Stomach (tissue), 4 donors: ENCODE measurements around the gene TMEM169.

ENCODE experiments used
- CTCF ChIP-seq, 7 experiments: fragments of 450-650 bp in 4 of 7; fragments of 200-600 bp in 3 of 7; sonication (generic) in 3 of 7; IDR thresholded peaks; one replicate each; pipeline ENCODE4 v1.5.1; 2016 to 2019; ENCODE audit warnings: antibody characterized with exemption in 7 of 7, control low read depth in 2 of 7, mild to moderate bottlenecking in 1 of 7
- EP300 ChIP-seq: sonication (generic); formaldehyde crosslinking; IDR thresholded peaks from one replicate; pipeline ENCODE4 v1.6.1; 2017; ENCODE audit warnings: antibody characterized with exemption
- POLR2AphosphoS5 ChIP-seq, 3 donors: sonication (generic); formaldehyde crosslinking; IDR thresholded peaks; one replicate each; pipeline ENCODE4 v1.6.1; 2016; ENCODE audit warnings: antibody characterized with exemption in 3 of 3

- no peak for TF ChIP-seq CTCF (IDR thresholded peaks at IDR 0.05)
- no peak for TF ChIP-seq EP300
- no peak for TF ChIP-seq POLR2AphosphoS5 (IDR thresholded peaks at IDR 0.05)
Observed at GRCh38 chr2:216051350-216051749, 30.4 kb upstream of the TMEM169 start.
